WTC11 (cell line): ENCODE measurements around the gene TLCD1.

Experiments
- CREM ChIP-seq: sonication (generic); formaldehyde crosslinking; IDR thresholded peaks from 2 replicates; pipeline ENCODE4 v1.8.1; 2022; ENCODE audit warnings: mild to moderate bottlenecking, missing genetic modification reagents, moderate library complexity
- CTCF ChIP-seq: fragments of 200-600 bp; IDR thresholded peaks from 2 replicates; pipeline ENCODE4 v1.8.0; 2022; ENCODE audit warnings: antibody characterized with exemption
- ZNF423 ChIP-seq: fragments of 250-450 bp; sonication (Bioruptor Pico); IDR thresholded peaks from 2 replicates; pipeline ENCODE4 v2.1.2; 2022; ENCODE audit warnings: mild to moderate bottlenecking, moderate library complexity
- TF ChIP-seq, protein P1 (sequence below): sonication (generic); formaldehyde crosslinking; IDR thresholded peaks from 2 replicates; pipeline ENCODE4 v1.8.0; 2022; ENCODE audit warnings: mild to moderate bottlenecking, missing genetic modification reagents

DNA sequence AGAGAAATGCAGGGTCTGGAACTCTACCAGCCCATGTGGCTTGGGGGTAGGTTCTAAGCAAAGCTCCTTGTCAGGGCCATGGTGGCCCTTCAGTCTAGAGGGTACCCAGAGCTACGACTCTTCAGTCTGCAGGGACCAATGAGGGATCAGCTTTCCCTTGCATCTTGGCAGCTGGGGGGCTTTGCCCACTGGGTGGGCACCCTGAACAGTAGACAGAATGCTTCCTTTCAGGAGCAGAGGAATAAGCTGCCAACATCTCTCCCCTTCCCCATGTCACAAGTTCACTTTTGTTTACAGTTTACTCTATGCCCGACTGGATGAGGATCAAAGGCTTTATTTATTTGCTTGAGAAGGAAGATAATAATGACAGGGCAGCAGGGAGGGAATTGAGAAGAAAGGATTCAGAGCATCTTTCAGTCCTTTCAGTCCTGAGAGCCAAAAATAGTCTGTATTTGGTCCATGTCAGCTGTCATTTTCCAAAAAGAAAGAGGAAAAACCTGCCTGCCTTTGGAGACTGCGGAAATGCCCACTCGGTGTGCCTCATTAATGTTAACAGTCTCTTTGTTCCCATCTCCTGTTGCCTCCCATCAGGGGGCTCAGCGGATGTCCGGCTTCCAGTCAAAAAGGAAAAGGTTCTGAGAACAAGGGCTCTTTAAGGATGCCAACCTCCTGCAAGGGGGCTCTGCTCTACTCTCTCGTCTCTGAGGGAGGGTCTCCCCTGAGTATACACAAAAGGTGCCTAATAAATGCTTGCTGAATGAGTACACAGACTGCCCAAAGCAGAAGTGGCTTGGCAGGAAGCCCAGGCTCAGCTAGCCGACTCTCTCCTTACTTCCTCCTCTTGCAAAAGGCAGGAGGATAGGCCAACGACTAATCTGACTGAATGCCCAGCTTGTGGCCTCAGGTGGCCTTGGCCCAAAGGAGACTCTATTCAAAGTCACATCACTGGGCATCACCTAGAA lies 34.8 kb upstream of the TLCD1 start:
- TF ChIP-seq CTCF (no peak), CREM (CRISPR knock-in tag) (0 out of 2 replicates have a peak, but pooled peaks have one; percentile 48), ZNF423 (CRISPR knock-in tag) (peak; percentile 45; the same call in 1 of the 2 replicates)
- TF ChIP-seq, protein P1, sequence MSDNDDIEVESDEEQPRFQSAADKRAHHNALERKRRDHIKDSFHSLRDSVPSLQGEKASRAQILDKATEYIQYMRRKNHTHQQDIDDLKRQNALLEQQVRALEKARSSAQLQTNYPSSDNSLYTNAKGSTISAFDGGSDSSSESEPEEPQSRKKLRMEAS (CRISPR knock-in tag) = no peak
